BE2C (cell line): ENCODE results near the gene ALOX5AP.
A peak's percentile ranks its signal among the peaks of the same experiment; 100 is the strongest.

Source experiments
- DNase-seq: peaks from one replicate; pipeline ENCODE4 v3.0.0-alpha.2; 2020
- H3K27me3 ChIP-seq: fragments of 250-450 bp; sonication (Bioruptor Pico); 2 replicates; pipeline ENCODE4 v1.5.1; 2020; ENCODE audit warnings: mild to moderate bottlenecking
- H3K36me3 ChIP-seq: fragments of 250-450 bp; sonication (Bioruptor Pico); 2 replicates; pipeline ENCODE4 v1.5.1; 2020; ENCODE audit warnings: mild to moderate bottlenecking
- H3K4me1 ChIP-seq: fragments of 250-450 bp; sonication (Bioruptor Pico); 2 replicates; pipeline ENCODE4 v1.5.1; 2020
- H3K4me3 ChIP-seq: 2 replicates; pipeline ENCODE4 v1.5.1; 2011; ENCODE audit warnings: low read depth, low read length
- H3K9me3 ChIP-seq: fragments of 250-450 bp; sonication (Bioruptor Pico); 2 replicates; pipeline ENCODE4 v1.5.1; 2020
- CTCF ChIP-seq: IDR thresholded peaks from 2 replicates; pipeline ENCODE4 v1.5.1; 2012; ENCODE audit warnings: mild to moderate bottlenecking, low read depth, low read length

The ALOX5AP gene

GRCh38 chr13:30757026-30757742 lies 21.8 kb downstream of the ALOX5AP start:
- Histone ChIP-seq H3K9me3 (no peaks in the 10 kb centered on the region), H3K36me3 (no peaks in the 10 kb centered on the region), H3K4me1 (peaks cover 11% of the 10 kb centered on the region), H3K27me3 (no peaks in the 10 kb centered on the region), H3K4me3 (no peak overlapping the region)
- DNase-seq = peak; percentile 15
- TF ChIP-seq CTCF = no peak

- Histone ChIP-seq H3K4me3 (no peak overlapping the region), H3K9me3 (no peaks in the 10 kb centered on the region), H3K27me3 (no peaks in the 10 kb centered on the region), H3K4me1 (peaks cover 11% of the 10 kb centered on the region), H3K36me3 (no peaks in the 10 kb centered on the region)
- DNase-seq = no peak
- no peak for TF ChIP-seq CTCF
Observed at GRCh38 chr13:30759748-30760147, 24.4 kb downstream of the ALOX5AP start.

DNA sequence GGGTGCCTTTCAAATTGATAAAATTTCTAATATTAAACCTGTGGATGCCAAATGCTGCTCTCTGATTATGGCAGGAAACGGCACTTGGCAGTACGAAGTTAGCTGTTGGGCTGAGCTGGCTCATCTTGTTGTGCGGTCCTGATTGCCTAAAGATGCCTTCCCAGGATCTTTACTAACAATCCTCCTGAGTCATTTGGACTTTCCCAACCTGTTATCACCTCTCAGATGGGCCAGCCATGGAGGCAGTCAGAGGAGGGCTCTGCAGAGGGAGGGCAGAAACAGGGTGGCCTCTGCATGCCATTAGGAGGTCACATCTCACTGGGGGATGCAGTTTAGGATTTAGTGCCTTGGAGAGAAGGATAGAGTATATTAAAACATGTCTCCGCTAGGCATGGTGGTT lies 27.3 kb downstream of the ALOX5AP start:
- Histone ChIP-seq H3K36me3 (no peaks in the 10 kb centered on the region), H3K4me3 (no peak overlapping the region), H3K27me3 (no peaks in the 10 kb centered on the region), H3K4me1 (peaks cover 2% of the 10 kb centered on the region), H3K9me3 (no peaks in the 10 kb centered on the region)
- TF ChIP-seq CTCF = no peak
- no peak for DNase-seq

- Histone ChIP-seq H3K36me3 (no peaks in the 10 kb centered on the region), H3K9me3 (no peaks in the 10 kb centered on the region), H3K27me3 (no peaks in the 10 kb centered on the region), H3K4me3 (no peak overlapping the region), H3K4me1 (no peaks in the 10 kb centered on the region; the same call in 1 of the 2 replicates)
- TF ChIP-seq CTCF = no peak
- DNase-seq = no peak
Observed at GRCh38 chr13:30763786-30764413, 28.6 kb downstream of the ALOX5AP start.

DNA sequence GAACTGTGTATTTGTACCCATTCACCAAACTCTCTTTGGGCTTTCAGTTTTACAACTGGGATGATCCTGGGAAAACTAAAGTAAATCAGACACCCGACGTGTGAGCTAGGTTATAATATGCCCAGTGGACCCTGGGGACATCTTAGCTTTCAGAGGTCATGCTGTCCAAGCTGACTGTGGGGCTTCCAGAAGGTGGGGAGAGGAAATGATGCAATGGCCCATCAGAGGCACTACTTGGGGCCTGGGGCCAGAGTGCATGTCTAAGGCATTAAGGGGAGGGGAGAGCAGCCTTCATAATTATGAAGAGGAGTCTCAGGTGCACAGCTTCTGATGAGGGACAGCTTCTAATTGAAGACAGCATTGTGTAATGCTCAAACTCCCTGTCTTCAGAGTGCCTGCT lies 30.9 kb downstream of the ALOX5AP start:
- Histone ChIP-seq H3K4me1 (no peaks in the 10 kb centered on the region; the same call in 1 of the 2 replicates), H3K9me3 (no peaks in the 10 kb centered on the region), H3K27me3 (no peaks in the 10 kb centered on the region), H3K36me3 (no peaks in the 10 kb centered on the region), H3K4me3 (no peak overlapping the region)
- no peak for DNase-seq
- TF ChIP-seq CTCF = no peak

- no peak for DNase-seq
- no peaks in the 10 kb centered on the region; the same call in 1 of the 2 replicates for H3K4me1 ChIP-seq
- no peaks in the 10 kb centered on the region for H3K27me3 ChIP-seq
- TF ChIP-seq CTCF = no peak
- H3K36me3 ChIP-seq = no peaks in the 10 kb centered on the region
- H3K9me3 ChIP-seq = no peaks in the 10 kb centered on the region; the same call in 1 of the 2 replicates
- no peak overlapping the region for H3K4me3 ChIP-seq
Observed at GRCh38 chr13:30770929-30771328, 35.6 kb downstream of the ALOX5AP start.
